ENCODE data around the gene RHPN2.

DNA sequence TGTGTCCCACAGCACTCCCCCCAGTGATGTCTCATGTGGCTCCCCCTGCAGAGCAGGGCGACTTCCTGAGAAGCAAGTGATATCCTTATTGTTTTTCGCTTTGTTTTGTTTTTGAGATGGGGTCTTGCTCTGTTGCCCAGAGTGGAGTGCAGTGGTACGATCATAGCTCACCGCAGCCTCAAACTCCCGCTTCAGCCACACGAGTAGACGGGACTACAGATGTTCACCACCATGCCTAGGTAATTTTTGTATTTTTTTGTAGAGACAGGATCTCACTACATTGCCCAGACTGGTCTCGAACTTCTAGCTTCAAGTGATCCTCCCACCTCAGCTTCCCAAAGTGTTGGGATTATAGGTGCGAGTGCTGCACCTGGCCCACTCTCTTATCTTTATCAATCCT, 97.9 kb downstream of the RHPN2 start:
- TF ChIP-seq ZNF384 (IDR thresholded peaks at IDR 0.05) = no peak
- no peak for TF ChIP-seq SP1 (IDR thresholded peaks at IDR 0.05)
- no peak for TF ChIP-seq SUZ12 (IDR thresholded peaks at IDR 0.05)
- no peak for TF ChIP-seq FOXM1 (IDR thresholded peaks at IDR 0.05; ENCODE audit: borderline replicate concordance)
- no peak for TF ChIP-seq ARNT (IDR thresholded peaks at IDR 0.05)
- no peak for TF ChIP-seq FOXK2 (IDR thresholded peaks at IDR 0.05)
- TF ChIP-seq, protein P1, sequence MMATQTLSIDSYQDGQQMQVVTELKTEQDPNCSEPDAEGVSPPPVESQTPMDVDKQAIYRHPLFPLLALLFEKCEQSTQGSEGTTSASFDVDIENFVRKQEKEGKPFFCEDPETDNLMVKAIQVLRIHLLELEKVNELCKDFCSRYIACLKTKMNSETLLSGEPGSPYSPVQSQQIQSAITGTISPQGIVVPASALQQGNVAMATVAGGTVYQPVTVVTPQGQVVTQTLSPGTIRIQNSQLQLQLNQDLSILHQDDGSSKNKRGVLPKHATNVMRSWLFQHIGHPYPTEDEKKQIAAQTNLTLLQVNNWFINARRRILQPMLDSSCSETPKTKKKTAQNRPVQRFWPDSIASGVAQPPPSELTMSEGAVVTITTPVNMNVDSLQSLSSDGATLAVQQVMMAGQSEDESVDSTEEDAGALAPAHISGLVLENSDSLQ (IDR thresholded peaks at IDR 0.05) = no peak
- no peak for TF ChIP-seq NFRKB (IDR thresholded peaks at IDR 0.05)
- no peak for TF ChIP-seq TARDBP (IDR thresholded peaks at IDR 0.05)
- TF ChIP-seq HDGF (IDR thresholded peaks at IDR 0.05; ENCODE audit: borderline replicate concordance) = no peak
- no peak for TF ChIP-seq L3MBTL2 (conservative IDR thresholded peaks at IDR 0.05)
